Brain microvascular endothelial cell (primary cell): ENCODE data around the gene MPND.

ENCODE experiments used
- DNase-seq: peaks from one replicate; pipeline ENCODE4 v3.0.0-alpha.2; 2020
- H3K27ac ChIP-seq: fragments of 250-450 bp; sonication (Bioruptor Pico); 2 replicates; pipeline ENCODE4 v1.5.1; 2020; ENCODE audit warnings: mild to moderate bottlenecking, moderate library complexity
- H3K27me3 ChIP-seq: fragments of 250-450 bp; sonication (Bioruptor Pico); replicated peaks from 2 replicates; pipeline ENCODE4 v1.5.1; 2020; ENCODE audit warnings: mild to moderate bottlenecking
- H3K36me3 ChIP-seq: fragments of 250-450 bp; sonication (Bioruptor Pico); replicated peaks from 2 replicates; pipeline ENCODE4 v1.5.1; 2020; ENCODE audit warnings: mild to moderate bottlenecking
- H3K4me3 ChIP-seq: 2 replicates; pipeline ENCODE4 v1.5.1; 2011; ENCODE audit warnings: low read depth, mild to moderate bottlenecking, control low read depth, low read length, moderate library complexity
- in situ Hi-C: cut with HindIII; loops from 2 replicates; pipeline ENCODE4 v1.10.0; 2017; ENCODE audit warnings: low sequenced_read_pairs, low pct_ligation_motif_present
- TF ChIP-seq, protein P1 (sequence below): IDR thresholded peaks from 2 replicates; pipeline ENCODE4 v1.5.1; 2011; ENCODE audit warnings: low read depth, mild to moderate bottlenecking, moderate library complexity, low read length, control low read depth, inconsistent platforms; ENCODE audit errors: missing control alignments

MPND gene

DNA sequence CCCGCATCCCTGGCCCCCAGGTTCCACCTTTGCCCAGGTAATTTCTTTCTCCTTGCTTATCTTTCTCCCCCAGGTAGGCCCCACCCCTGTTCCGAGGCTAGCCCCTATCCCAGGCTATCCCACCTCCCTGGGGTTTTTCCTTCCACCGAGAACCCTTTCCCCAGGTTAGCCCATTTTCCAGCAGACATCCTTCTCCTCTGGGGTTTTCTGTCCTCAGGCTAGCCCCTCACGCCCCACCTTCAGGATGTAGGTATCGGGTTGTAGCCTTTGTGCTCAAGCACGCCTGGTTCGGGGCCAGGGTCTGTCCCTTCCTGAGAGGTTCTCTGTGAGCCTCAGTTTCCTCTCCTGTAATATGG is 38.1 kb upstream of the MPND start:
- peaks cover 1% of the 10 kb centered on the region for H3K36me3 ChIP-seq
- no peak overlapping the region for H3K4me3 ChIP-seq
- H3K27me3 ChIP-seq = no peaks in the 10 kb centered on the region
- no peak for DNase-seq
- H3K27ac ChIP-seq = no peak overlapping the region
- in situ Hi-C loops = no loop called here
- TF ChIP-seq, protein P1, sequence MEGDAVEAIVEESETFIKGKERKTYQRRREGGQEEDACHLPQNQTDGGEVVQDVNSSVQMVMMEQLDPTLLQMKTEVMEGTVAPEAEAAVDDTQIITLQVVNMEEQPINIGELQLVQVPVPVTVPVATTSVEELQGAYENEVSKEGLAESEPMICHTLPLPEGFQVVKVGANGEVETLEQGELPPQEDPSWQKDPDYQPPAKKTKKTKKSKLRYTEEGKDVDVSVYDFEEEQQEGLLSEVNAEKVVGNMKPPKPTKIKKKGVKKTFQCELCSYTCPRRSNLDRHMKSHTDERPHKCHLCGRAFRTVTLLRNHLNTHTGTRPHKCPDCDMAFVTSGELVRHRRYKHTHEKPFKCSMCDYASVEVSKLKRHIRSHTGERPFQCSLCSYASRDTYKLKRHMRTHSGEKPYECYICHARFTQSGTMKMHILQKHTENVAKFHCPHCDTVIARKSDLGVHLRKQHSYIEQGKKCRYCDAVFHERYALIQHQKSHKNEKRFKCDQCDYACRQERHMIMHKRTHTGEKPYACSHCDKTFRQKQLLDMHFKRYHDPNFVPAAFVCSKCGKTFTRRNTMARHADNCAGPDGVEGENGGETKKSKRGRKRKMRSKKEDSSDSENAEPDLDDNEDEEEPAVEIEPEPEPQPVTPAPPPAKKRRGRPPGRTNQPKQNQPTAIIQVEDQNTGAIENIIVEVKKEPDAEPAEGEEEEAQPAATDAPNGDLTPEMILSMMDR = no peak

DNA sequence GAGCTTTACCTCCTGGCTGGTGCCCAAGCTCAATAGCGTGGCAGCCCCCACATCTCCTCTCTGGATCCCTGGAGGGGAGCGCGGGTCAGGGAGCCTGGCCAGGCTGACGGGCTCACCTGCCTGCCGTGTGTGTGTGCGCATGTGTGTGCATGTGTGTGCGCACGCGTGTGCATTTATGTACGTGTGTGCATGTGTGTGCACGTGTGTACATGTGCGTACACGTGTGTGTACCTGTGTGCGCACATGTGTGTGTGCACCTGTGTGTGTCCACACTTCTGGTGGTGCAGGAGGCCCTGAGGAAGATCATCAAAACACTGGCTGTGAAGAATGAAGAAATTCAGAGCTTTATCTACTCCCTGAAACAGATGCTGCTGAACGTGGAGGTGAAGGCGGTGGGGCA is 37.7 kb upstream of the MPND start:
- in situ Hi-C loops = no loop called here
- Histone ChIP-seq H3K36me3 (peaks cover 6% of the 10 kb centered on the region), H3K27ac (no peak overlapping the region), H3K27me3 (no peaks in the 10 kb centered on the region), H3K4me3 (no peak overlapping the region)
- TF ChIP-seq, protein P1 = no peak
- DNase-seq = no peak

DNA sequence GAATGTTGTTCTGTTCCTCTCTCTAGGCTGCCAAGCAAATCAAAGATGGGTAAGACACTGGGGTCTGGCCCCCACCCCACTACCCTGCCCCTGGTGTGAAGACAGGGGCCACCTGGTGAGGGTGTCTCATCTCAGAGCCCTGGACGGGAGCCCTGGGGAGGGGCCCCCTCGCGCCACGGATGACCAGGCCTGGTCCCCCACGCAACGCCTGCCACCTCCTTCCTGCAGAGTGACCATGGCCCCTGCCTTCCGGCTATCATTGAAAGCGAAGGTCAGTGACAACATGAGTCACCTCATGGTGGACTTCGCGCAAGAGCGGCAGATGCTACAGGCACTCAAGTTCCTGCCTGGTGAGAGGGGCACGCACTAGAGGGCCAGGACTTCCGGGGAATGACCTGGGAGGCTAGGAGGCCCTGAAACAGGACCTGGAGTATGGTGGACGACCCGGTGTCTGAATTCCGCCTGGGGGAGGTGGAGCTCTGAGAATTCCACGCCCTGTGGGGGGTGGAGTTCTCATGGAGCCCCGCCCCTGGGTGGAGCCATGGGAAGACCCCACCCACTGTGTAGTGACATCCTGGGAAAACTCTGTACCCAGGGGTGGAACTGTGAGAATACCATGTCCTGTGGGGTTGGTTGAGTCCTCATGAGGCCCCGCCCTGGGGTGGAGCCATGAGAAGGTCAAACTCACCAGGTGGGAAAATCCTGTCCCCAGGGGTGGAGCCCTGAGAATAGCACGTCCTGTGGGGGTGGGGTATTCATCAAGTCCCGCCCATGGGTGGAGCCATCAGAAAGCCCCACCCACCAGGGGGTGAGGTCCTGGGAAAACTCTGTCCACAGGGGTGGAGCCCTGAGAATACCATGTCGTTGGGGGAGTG is 32.9 kb upstream of the MPND start:
- no peak for DNase-seq
- Histone ChIP-seq H3K36me3 (peaks cover 12% of the 10 kb centered on the region), H3K4me3 (no peak overlapping the region), H3K27ac (no peak overlapping the region), H3K27me3 (no peaks in the 10 kb centered on the region)
- TF ChIP-seq, protein P1 = no peak
- in situ Hi-C loops = no loop called here

DNA sequence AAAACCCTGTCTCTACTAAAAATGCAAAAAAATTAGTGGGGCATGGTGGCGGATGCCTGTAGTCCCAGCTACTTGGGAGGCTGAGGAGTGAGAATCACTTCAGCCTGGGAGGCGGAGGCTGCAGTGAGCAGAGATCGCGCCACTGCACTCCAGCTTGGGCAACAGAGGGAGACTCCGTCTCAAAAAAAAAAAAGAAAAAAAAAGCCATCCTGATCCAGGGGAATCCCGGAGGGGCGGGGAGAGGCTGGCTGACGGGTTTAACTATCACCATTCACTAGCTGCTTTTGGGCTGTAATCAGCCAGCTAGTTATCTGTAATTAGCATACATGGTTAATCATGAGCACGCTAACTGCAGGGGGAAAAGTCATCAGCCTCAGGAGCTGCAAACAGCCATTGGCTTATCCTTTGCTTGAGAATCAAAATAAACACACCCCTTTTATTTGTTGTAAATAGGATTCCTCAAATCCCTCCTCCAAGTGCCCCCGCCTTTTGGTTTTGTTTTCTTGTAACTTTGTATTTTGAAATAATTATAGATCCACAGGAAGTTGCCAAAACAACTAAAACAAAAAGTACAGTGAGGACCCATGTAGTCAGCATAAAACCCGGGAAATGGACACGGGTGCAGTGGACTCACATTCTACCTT is 29.4 kb upstream of the MPND start:
- in situ Hi-C loops = no loop called here
- peaks cover 16% of the 10 kb centered on the region for H3K36me3 ChIP-seq

DNA sequence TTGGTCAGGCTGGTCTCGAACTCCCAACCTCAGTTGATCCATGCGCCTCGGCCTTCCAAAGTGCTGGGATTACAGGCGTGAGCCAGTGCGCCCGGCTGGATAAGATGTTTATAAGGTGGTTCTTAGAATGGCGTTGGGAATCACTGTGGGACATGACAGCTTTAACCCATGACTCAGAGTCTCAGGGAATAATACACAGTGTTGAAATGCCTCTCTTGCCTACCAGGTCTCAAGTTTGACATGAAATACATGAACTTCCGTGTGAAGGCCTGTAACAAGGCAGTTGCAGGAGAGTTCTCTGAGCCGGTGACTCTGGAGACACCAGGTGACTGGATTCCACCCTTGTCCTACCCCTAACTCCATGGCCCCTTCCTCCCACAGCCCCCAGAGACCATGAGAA is 26.4 kb upstream of the MPND start:
- no peak overlapping the region for H3K27ac ChIP-seq
- H3K27me3 ChIP-seq = no peaks in the 10 kb centered on the region
- no peak for DNase-seq
- H3K4me3 ChIP-seq = no peak overlapping the region
- TF ChIP-seq, protein P1 = no peak
- in situ Hi-C loops = no loop called here
- H3K36me3 ChIP-seq = peaks cover 5% of the 10 kb centered on the region

More for the DNA sequence above, 29.4 kb upstream of the MPND start:
- H3K27ac ChIP-seq = no peak overlapping the region
- no peak overlapping the region for H3K4me3 ChIP-seq
- TF ChIP-seq, protein P1 = no peak
- no peaks in the 10 kb centered on the region for H3K27me3 ChIP-seq
- DNase-seq = no peak
